Measurements from ENCODE around the gene TRA2B.

DNA sequence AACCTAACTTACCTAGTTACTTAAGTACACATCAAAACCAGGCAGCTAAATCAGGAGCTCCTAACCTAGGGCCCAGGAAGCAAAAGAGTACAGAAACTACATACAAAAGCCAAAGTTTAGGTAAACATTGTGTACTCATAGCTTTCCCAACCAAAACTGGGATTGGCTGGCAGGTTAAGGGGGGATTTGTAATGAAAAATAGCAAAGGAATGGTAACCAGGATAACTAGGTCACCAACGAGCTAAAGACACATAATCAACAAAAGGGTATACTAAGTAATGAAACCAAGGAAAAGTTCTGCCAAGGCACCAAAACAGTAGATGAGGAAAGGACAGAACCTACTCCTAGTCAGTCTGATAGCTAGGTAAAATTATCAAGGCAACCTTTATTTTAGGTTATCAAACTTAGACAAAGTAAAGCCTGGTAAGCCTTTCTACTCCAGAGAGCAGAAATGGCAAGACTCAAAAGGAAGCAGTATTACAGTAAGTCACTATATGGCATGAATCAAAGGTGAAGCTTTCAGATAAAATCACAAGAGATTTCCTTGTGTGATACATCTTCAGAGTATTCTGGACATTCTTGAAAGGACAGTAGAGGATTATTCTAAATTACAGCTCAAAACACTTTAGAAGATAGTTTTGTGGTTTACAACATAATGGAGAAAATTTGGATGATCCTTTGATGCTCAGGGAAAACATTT lies 10.2 kb downstream of the TRA2B start:
- no peak for TF ChIP-seq POLR2A (IDR thresholded peaks at IDR 0.05)
- TF ChIP-seq, protein P1, sequence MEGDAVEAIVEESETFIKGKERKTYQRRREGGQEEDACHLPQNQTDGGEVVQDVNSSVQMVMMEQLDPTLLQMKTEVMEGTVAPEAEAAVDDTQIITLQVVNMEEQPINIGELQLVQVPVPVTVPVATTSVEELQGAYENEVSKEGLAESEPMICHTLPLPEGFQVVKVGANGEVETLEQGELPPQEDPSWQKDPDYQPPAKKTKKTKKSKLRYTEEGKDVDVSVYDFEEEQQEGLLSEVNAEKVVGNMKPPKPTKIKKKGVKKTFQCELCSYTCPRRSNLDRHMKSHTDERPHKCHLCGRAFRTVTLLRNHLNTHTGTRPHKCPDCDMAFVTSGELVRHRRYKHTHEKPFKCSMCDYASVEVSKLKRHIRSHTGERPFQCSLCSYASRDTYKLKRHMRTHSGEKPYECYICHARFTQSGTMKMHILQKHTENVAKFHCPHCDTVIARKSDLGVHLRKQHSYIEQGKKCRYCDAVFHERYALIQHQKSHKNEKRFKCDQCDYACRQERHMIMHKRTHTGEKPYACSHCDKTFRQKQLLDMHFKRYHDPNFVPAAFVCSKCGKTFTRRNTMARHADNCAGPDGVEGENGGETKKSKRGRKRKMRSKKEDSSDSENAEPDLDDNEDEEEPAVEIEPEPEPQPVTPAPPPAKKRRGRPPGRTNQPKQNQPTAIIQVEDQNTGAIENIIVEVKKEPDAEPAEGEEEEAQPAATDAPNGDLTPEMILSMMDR (IDR thresholded peaks at IDR 0.05) = no peak
- TF ChIP-seq EP300 (IDR thresholded peaks at IDR 0.05) = no peak
- TF ChIP-seq POLR2AphosphoS5 (IDR thresholded peaks at IDR 0.05) = no peak
